ENCODE data around the gene POLR1E.

The POLR1E gene, protein sequence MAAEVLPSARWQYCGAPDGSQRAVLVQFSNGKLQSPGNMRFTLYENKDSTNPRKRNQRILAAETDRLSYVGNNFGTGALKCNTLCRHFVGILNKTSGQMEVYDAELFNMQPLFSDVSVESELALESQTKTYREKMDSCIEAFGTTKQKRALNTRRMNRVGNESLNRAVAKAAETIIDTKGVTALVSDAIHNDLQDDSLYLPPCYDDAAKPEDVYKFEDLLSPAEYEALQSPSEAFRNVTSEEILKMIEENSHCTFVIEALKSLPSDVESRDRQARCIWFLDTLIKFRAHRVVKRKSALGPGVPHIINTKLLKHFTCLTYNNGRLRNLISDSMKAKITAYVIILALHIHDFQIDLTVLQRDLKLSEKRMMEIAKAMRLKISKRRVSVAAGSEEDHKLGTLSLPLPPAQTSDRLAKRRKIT

DNA sequence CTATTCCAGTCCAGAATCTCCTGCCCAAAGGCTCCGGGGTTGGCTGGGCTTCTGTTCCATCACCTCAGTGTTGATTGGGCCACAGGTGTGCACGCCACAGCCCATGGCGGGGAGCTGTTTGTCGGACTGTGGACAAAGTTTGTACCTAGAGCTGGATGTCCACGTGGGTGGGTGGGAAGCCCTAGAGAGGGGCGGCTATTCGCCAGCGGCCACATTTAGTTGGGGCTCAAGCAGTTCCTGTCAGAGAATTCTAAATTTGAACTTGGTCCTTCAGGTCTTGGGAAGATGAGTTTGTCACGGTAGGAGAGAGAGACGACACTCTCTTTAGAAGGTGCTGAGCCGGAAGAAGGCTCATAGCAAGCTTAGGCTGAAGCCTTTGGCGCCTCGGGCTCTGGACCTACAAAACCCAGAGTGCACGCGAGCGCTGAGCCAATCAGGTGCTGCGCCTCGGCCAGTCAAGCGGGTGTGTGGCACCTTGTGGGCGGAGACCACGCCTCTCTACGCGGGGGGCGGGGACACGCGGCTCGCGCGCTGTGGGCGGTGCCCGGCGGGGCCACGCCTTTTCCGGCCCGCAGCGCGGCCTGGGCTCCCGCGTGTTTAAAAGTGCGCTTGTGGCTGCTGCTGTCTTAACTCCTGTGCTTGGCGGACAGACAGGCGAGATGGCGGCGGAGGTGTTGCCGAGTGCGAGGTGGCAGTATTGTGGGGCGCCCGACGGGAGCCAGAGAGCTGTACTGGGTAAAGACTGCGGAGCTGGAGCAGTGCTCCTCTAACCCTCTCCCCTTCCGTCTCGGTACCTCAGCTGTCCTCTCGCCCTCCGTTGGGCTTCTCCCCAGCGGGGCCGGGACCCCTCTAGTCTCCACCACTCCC is at the start of gene POLR1E:
POLR1E (plus strand) TSS at position 560 of the 867 bp plus-strand sequence; CDS start at position 660, 100 bp downstream.
- Histone ChIP-seq H3K27me3 (ENCODE audit: low read depth) (no peaks in the 10 kb centered on the region), H3K36me3 (replicated peaks) (peaks cover 40% of the 10 kb centered on the region), H3K4me3 (peak within 1 kb of the TSS; percentile 89), H3K4me1 (peaks cover 15% of the 10 kb centered on the region), H3K9me3 (no peaks in the 10 kb centered on the region)
- in situ Hi-C loops (cut with MboI; ENCODE audit: low sequenced_read_pairs) = loop anchor here (10.0 to 25.0 kb wide), 2 partner anchors 419 to 877 kb away; partner anchors contain the start of gene SLC25A51
- DNase-seq (ENCODE audit: low spot score in 2 of 2) = peak; percentile 92 to 97

DNA sequence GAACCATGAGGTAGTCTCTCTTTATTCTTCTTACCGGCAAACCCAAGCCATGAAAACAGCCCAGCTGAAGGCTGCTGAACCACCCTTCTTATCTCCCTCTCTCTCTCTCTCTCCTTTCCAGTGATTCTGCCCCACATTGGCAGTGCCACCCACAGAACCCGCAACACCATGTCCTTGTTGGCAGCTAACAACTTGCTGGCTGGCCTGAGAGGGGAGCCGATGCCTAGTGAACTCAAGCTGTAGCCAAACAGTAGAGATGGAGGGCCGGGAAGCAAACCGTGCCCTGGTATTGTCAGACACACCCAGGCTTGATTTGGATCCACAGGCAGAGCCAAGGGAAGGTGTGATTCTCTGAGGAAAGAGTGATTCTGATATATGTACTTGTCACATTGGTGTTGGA is 49.2 kb upstream of the POLR1E start:
- Histone ChIP-seq H3K4me3 (no peak overlapping the region), H3K27me3 (ENCODE audit: low read depth) (no peaks in the 10 kb centered on the region), H3K9me3 (no peaks in the 10 kb centered on the region), H3K4me1 (no peaks in the 10 kb centered on the region), H3K36me3 (replicated peaks) (peaks cover 91% of the 10 kb centered on the region)
- no peak for DNase-seq (ENCODE audit: low spot score in 2 of 2)
- in situ Hi-C loops (cut with MboI; ENCODE audit: low sequenced_read_pairs) = no loop called here

DNA sequence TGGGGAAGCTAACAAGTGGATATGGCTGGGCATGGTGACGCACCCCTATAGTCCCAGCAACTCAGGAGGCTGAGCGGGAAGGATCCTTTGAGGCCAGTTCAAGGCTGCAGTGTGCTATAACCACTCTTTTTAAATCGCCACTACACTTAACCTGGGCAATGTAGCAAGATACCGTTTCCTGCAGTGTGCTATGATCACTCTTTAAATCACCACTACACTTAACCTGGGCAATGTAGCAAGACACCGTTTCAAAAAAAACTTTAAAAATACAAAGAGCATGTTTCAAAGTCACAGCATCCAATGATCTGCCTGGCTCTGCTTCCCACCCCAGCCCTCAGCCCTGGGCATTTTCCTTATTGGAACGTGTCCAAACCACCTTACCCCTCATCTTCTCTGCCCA is 48.7 kb upstream of the POLR1E start:
- DNase-seq (ENCODE audit: low spot score in 2 of 2) = no peak

DNA sequence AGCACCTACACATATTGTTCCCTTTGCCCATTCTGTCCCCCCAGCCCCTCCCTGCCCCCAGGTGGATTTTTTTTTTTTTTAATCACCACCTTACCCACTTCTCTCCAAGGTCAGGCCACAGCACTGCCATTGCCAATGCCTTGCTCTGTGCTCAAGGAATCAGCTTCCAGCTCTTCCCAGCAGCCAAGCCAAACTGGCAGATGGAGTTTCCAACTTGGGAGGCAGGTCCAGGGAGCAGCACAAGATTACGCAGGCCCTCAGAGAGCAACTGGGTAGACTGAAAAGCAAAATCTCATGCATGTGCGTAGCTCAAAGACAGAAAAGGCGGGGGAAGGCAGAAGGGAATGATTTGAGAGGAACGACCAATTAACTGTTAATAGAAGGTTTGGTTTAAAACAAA is 48.1 kb upstream of the POLR1E start:
- no peak for DNase-seq (ENCODE audit: low spot score in 2 of 2)
- H3K4me3 ChIP-seq = no peak overlapping the region
- H3K36me3 ChIP-seq (replicated peaks) = peaks cover 88% of the 10 kb centered on the region
- H3K27me3 ChIP-seq (ENCODE audit: low read depth) = no peaks in the 10 kb centered on the region
- in situ Hi-C loops (cut with MboI; ENCODE audit: low sequenced_read_pairs) = no loop called here
- no peaks in the 10 kb centered on the region for H3K9me3 ChIP-seq
- H3K4me1 ChIP-seq = no peaks in the 10 kb centered on the region

More for the DNA sequence above, 48.7 kb upstream of the POLR1E start:
- peaks cover 91% of the 10 kb centered on the region for H3K36me3 ChIP-seq (replicated peaks)
- H3K27me3 ChIP-seq (ENCODE audit: low read depth) = no peaks in the 10 kb centered on the region
- no peak overlapping the region for H3K4me3 ChIP-seq
- no peaks in the 10 kb centered on the region for H3K9me3 ChIP-seq
- no peaks in the 10 kb centered on the region for H3K4me1 ChIP-seq
- in situ Hi-C loops (cut with MboI; ENCODE audit: low sequenced_read_pairs) = no loop called here

DNA sequence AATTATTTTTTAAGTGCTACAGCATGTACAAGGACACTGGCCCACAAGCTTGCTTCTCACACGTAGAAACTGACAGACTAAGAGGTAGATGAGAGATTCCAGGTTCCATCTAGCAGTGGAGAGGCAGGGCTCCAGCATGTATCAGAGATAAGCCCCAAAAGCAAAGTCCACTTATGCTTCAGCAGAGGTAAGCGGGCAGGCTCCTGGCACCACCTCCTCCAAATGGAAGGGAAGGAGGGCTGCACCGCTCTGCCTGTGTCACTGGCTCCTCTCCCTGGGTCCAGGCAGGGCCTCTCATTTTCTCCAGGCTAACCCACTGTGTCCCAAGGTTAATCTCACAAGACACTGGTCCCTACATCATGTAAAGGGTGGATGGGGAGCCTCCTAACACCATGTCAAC is 47.4 kb upstream of the POLR1E start:
- DNase-seq (ENCODE audit: low spot score in 2 of 2) = no peak
- Histone ChIP-seq H3K4me3 (no peak overlapping the region), H3K27me3 (ENCODE audit: low read depth) (no peaks in the 10 kb centered on the region), H3K4me1 (no peaks in the 10 kb centered on the region), H3K36me3 (replicated peaks) (peaks cover 84% of the 10 kb centered on the region), H3K9me3 (no peaks in the 10 kb centered on the region)
- in situ Hi-C loops (cut with MboI; ENCODE audit: low sequenced_read_pairs) = no loop called here

DNA sequence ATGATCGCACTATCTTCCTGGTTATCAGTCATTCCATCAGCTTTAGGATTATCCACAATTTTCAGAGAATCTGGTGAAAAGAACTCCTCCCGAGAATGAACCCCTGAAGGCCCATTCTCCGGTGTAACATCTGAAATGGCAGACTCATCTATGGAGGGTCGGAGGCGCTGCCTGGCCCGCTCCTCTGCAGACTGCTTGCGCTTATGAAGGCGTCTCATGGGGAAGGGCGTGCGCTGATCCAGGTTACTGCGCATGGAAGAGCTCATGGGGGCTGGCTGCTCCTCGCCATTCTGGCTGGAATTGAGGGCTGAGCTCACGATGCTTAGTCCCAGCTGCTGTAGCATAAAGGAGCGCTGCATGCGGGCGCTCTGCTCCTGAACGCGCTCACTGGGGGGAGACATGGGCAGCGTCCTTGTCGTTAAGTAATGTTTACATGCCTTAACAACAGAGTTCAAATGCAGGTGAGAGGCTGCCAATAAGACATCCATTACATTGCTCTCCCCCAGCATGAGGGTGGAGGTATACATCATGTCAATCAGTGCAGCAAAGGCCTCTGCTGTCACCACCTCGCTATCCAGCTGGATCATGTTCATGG is 43.9 kb upstream of the POLR1E start:
- in situ Hi-C loops (cut with MboI; ENCODE audit: low sequenced_read_pairs) = no loop called here
- H3K9me3 ChIP-seq = no peaks in the 10 kb centered on the region
- H3K4me1 ChIP-seq = no peaks in the 10 kb centered on the region
- H3K27me3 ChIP-seq (ENCODE audit: low read depth) = no peaks in the 10 kb centered on the region
- DNase-seq (ENCODE audit: low spot score in 2 of 2) = no peak
- peaks cover 59% of the 10 kb centered on the region for H3K36me3 ChIP-seq (replicated peaks)
- no peak overlapping the region for H3K4me3 ChIP-seq

DNA sequence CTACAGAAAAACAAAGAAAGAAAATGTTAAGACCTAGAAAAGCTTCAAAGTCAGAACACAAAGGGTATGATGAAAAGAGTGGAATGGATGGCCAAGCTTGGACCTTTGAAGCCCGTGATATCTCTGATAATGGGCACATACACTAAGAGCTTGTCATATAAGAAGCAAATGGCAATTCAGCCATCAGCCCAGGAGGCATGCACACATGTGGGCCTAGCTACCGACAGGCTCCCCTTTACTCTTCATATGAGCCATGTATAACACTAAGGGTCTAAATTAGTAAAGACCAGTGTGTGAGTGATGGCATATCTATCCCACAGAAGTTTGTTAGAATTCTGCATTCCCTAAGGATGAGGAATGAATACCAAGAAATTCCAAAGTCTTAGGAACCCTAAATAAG is 43.2 kb upstream of the POLR1E start:
- H3K36me3 ChIP-seq (replicated peaks) = peaks cover 52% of the 10 kb centered on the region
- no peaks in the 10 kb centered on the region; the same call in 1 of the 2 replicates for H3K4me1 ChIP-seq
- H3K9me3 ChIP-seq = no peaks in the 10 kb centered on the region
- no peaks in the 10 kb centered on the region for H3K27me3 ChIP-seq (ENCODE audit: low read depth)
- in situ Hi-C loops (cut with MboI; ENCODE audit: low sequenced_read_pairs) = no loop called here
- no peak for DNase-seq (ENCODE audit: low spot score in 2 of 2)
- H3K4me3 ChIP-seq = no peak overlapping the region

DNA sequence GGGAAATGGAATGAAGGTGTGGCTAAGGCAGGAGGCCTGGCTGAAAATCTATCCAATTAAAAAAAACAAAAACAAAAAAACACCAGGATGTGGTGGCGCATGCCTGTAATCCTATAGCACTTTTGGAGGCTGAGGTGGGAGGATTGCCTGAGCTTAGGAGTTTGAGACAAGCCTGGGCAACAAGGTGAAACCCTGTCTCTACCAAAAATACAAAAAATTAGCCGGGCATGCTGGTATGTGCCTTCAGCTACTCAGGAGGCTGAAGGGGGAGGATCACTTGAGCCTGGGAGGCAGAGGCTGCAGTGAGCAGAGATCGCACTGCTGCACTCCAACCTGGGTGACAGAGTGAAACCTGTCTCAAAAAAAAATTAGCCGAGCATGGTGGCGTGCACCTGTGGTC is 42.2 kb upstream of the POLR1E start:
- DNase-seq (ENCODE audit: low spot score in 2 of 2) = no peak
- H3K36me3 ChIP-seq (replicated peaks) = peaks cover 42% of the 10 kb centered on the region
- in situ Hi-C loops (cut with MboI; ENCODE audit: low sequenced_read_pairs) = no loop called here
- no peaks in the 10 kb centered on the region for H3K27me3 ChIP-seq (ENCODE audit: low read depth)
- H3K9me3 ChIP-seq = no peaks in the 10 kb centered on the region
- H3K4me3 ChIP-seq = no peak overlapping the region
- H3K4me1 ChIP-seq = no peaks in the 10 kb centered on the region; the same call in 1 of the 2 replicates

DNA sequence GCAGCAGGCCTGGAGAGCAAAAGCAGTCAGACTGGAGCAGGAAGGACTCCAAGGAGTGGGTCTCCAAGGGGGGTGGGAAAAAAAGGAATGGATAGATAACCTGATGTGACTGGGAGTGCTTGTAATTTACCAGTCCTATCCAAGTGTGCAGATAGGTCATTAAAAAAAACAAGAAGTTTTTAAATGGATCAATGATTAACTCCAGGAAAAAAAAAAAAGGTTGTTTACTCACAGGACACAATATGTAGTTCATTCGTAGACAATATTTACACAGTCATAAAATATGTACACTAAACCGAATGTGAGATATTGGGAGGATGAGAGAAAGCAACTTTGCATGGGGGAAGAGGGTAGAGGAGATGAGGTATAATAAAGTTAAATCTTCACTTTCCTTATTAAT is 40.9 kb upstream of the POLR1E start:
- Histone ChIP-seq H3K9me3 (no peaks in the 10 kb centered on the region), H3K4me1 (no peaks in the 10 kb centered on the region; the same call in 1 of the 2 replicates), H3K4me3 (no peak overlapping the region), H3K36me3 (replicated peaks) (peaks cover 32% of the 10 kb centered on the region), H3K27me3 (ENCODE audit: low read depth) (no peaks in the 10 kb centered on the region)
- in situ Hi-C loops (cut with MboI; ENCODE audit: low sequenced_read_pairs) = no loop called here
- no peak for DNase-seq (ENCODE audit: low spot score in 2 of 2)

DNA sequence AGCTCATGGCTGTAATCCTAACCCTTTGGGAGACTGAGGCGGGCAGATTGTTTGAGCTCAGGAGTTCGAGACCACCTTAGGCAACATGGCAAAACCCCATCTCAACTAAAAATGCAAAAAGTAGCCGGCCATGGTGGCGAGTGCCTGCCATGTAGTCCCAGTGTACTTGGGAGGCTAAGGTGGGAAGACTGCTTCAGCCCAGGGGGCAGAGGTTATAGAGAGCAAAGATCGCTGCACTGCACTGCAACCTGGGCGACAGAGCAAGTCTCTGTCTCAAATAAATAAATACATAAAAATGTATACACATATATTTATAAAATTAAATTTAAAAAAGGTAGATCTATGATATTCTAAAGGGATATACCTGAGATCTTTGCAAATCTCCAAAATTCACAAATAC is 39.9 kb upstream of the POLR1E start:
- DNase-seq (ENCODE audit: low spot score in 2 of 2) = no peak
- Histone ChIP-seq H3K9me3 (no peaks in the 10 kb centered on the region), H3K4me1 (peaks cover 5% of the 10 kb centered on the region), H3K27me3 (ENCODE audit: low read depth) (no peaks in the 10 kb centered on the region), H3K36me3 (replicated peaks) (peaks cover 22% of the 10 kb centered on the region), H3K4me3 (no peak overlapping the region)
- in situ Hi-C loops (cut with MboI; ENCODE audit: low sequenced_read_pairs) = no loop called here

DNA sequence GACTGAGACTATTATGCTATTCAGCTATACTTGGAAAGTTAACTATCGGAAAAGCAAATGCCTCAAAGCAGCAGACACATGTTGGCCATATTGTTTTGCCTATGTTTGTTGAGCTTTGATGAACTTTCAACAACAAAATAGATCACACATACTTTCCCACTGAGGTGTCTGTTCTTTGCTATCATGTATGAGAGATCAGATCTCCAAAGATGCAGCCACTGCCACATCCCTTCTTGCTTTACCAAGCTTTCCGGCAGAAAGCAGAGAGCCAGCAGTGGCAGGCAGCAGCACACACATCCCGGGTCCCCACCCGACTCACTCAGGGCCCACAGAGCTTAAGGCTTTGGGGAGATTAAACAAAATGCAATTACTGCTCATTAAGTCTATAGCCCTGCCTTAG is 39.3 kb upstream of the POLR1E start:
- Histone ChIP-seq H3K9me3 (no peaks in the 10 kb centered on the region), H3K4me1 (peaks cover 5% of the 10 kb centered on the region), H3K36me3 (replicated peaks) (peaks cover 17% of the 10 kb centered on the region), H3K27me3 (ENCODE audit: low read depth) (no peaks in the 10 kb centered on the region), H3K4me3 (no peak overlapping the region)
- no peak for DNase-seq (ENCODE audit: low spot score in 2 of 2)
- in situ Hi-C loops (cut with MboI; ENCODE audit: low sequenced_read_pairs) = no loop called here

DNA sequence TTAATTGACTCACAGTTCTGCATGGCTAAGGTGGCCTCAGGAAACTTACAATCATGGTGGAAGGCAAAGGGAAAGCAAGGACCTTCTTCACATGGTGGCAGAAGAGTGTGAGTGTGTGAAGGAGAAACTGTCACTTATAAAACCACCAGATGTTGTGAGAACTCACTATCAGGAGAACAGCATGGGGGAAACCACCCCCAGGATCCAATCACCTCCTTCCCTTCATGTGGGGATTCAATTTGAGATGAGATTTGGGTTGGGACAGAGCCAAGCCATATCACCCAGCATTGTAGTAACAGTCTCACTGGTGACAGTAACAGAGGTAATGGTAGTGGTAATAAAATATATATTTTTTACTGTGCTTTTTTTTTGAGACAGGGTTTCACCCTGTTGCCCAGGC is 38.6 kb upstream of the POLR1E start:
- H3K4me3 ChIP-seq = no peak overlapping the region
- DNase-seq (ENCODE audit: low spot score in 2 of 2) = no peak
- in situ Hi-C loops (cut with MboI; ENCODE audit: low sequenced_read_pairs) = no loop called here
- no peaks in the 10 kb centered on the region for H3K27me3 ChIP-seq (ENCODE audit: low read depth)
- H3K4me1 ChIP-seq = peaks cover 5% of the 10 kb centered on the region
- H3K9me3 ChIP-seq = no peaks in the 10 kb centered on the region
- H3K36me3 ChIP-seq (replicated peaks) = peaks cover 9% of the 10 kb centered on the region

DNA sequence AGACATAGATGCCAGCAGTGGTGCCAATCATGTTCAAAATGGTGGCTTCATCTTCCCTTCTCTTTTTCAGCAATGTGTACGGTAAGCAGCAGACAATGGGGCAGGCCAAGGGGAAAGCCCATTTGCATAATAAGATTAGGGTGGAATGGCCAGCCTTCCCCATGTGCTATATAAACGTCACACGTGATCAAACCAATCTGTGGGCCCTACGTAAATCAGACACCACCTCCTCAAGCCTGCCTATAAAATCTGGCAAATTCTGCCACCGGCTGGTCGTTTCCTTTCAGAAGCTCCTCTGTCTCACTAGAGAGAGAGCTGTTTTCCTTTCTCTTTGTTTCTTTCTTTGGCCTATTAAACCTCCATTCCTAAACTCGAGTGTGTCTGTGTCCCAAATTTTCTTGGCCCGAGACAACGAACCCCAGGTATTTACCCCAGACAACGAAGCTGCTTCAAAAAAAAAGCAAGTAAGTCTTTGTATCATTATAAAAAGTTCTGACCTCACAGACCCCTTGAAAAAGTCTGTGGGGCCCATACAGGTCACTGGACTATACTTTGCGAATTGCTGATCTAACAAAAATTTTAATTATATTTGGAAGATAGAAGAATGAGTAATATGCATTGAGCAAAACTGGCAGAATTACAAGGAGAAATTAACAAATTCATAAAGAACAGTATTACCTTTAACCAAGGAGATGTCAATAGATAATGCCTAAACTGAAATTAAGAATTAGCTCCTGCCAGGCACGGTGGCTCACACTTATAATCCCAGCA is 35.7 kb upstream of the POLR1E start:
- in situ Hi-C loops (cut with MboI; ENCODE audit: low sequenced_read_pairs) = no loop called here
- DNase-seq (ENCODE audit: low spot score in 2 of 2) = peak; percentile 81 to 85
- no peak overlapping the region for H3K4me3 ChIP-seq

More for the DNA sequence above, 35.7 kb upstream of the POLR1E start:
- H3K4me1 ChIP-seq = peaks cover 5% of the 10 kb centered on the region
- H3K9me3 ChIP-seq = no peaks in the 10 kb centered on the region
- H3K27me3 ChIP-seq (ENCODE audit: low read depth) = no peaks in the 10 kb centered on the region
- 0 out of 2 replicates have a peak, but pooled peaks cover 3% of the 10 kb centered on the region for H3K36me3 ChIP-seq (replicated peaks)

Data from HAP-1 (cell line).